HCT116 (cell line): Measurements from ENCODE around the gene RNF114. TPM values are rescaled to one million over a fixed set of nuclear protein-coding genes. Genes with fewer than 3 reads are reported as not detected.

Experiments used
- ATAC-seq: fragments of 200-7000 bp; cut with Tn5 transposase; 2 replicates; pipeline ENCODE4 v1.9.1; 2020; ENCODE audit warnings: mild to moderate bottlenecking, moderate library complexity
- BruUV-seq: library from RNA; stranded (reverse); fragments of 400-500 nt; replicated peaks from 2 replicates; lab custom pipeline; 2021; lab: Mats Ljungman, UMichigan
- CTCF ChIA-PET: fragments of 300-600 bp; sonication (Branson Sonifier 250); formaldehyde crosslinking; loops from one replicate; lab custom pipeline; 2021; ENCODE audit warnings: antibody characterized with exemption; lab: Charles Lee
- POLR2A ChIA-PET: fragments of 300-600, 350-600 bp; sonication (Branson Sonifier 250); formaldehyde crosslinking; loops from one replicate; lab custom pipeline; 2021; ENCODE audit warnings: antibody characterized with exemption; lab: Charles Lee
- RAD21 ChIA-PET, 2 experiments: fragments of 300-600 bp; sonication (Branson Sonifier 250); formaldehyde crosslinking; loops; one replicate each; lab custom pipeline; 2023; ENCODE audit warnings: low total read pairs in 2 of 2; ENCODE audit not compliant: uncharacterized antibody in 2 of 2, unreplicated experiment in 2 of 2, low non-redundant PET in 1 of 2; lab: Charles Lee
- DNase-seq: peaks from one replicate; pipeline ENCODE4 v3.0.0-alpha.2; 2010; ENCODE audit warnings: low read depth, low spot score
- H2AFZ ChIP-seq: fragments of 200-600 bp; shearing (Covaris generic), sonication (generic); 2 replicates; pipeline ENCODE4 v1.6.1; 2017; ENCODE audit warnings: low read depth, mixed run types, mixed read lengths, antibody characterized with exemption, low read length; ENCODE audit not compliant: poor library complexity, severe bottlenecking
- H3K27ac ChIP-seq: 2 replicates; pipeline ENCODE4 v1.5.1; 2012; ENCODE audit warnings: low read depth, low read length
- H3K27me3 ChIP-seq: fragments of 200-600 bp; sonication (generic); 2 replicates; pipeline ENCODE4 v1.6.1; 2016; ENCODE audit warnings: mixed run types, low read length, mixed read lengths; ENCODE audit not compliant: insufficient read depth
- H3K36me3 ChIP-seq, 2 experiments: fragments of 200-500 bp in 1 of 2; fragments of 200-600 bp in 1 of 2; sonication (Bioruptor generic) in 1 of 2; sonication (generic) in 1 of 2; 2 replicates each; pipeline versions ENCODE4 v1.5.1 to v1.6.1; 2014 to 2016; ENCODE audit warnings: low read length in 2 of 2, inconsistent platforms in 1 of 2, mixed read lengths in 1 of 2, mixed run types in 1 of 2; ENCODE audit not compliant: insufficient read depth in 2 of 2, control insufficient read depth in 1 of 2
- H3K4me1 ChIP-seq, 2 experiments: fragments of 200-600 bp in 1 of 2; sonication (generic) in 1 of 2; 2 replicates each; pipeline versions ENCODE4 v1.5.1 to v1.6.1; 2012 to 2017; ENCODE audit warnings: low read length in 2 of 2, inconsistent platforms in 1 of 2, mild to moderate bottlenecking in 1 of 2, mixed read lengths in 1 of 2, mixed run types in 1 of 2, moderate library complexity in 1 of 2; ENCODE audit not compliant: insufficient read depth in 2 of 2, control insufficient read depth in 1 of 2
- H3K4me2 ChIP-seq: fragments of 200-600 bp; sonication (generic); 2 replicates; pipeline ENCODE4 v1.6.1; 2017; ENCODE audit warnings: mixed run types, low read length, mixed read lengths
- H3K4me3 ChIP-seq, 2 experiments: fragments of 200-600 bp in 1 of 2; sonication (generic) in 1 of 2; replicated peaks in 1 of 2; 2 replicates each; pipeline ENCODE4 v1.5.1; 2011 to 2016; ENCODE audit warnings: low read length in 2 of 2, control low read depth in 1 of 2, low read depth in 1 of 2, mild to moderate bottlenecking in 1 of 2, mixed read lengths in 1 of 2, mixed run types in 1 of 2
- H3K79me2 ChIP-seq: fragments of 200-600 bp; sonication (generic); 2 replicates; pipeline ENCODE4 v1.6.1; 2017; ENCODE audit warnings: mild to moderate bottlenecking, mixed run types, low read length, moderate library complexity, mixed read lengths; ENCODE audit not compliant: insufficient read depth
- H3K9ac ChIP-seq: fragments of 200-600 bp; sonication (generic); 2 replicates; pipeline ENCODE4 v1.6.1; 2016; ENCODE audit warnings: low read length, mixed read lengths
- H3K9me2 ChIP-seq: fragments of 200-600 bp; sonication (generic), shearing (Covaris generic); 2 replicates; pipeline ENCODE4 v1.6.1; 2017; ENCODE audit warnings: mixed run types, mild to moderate bottlenecking, moderate library complexity; ENCODE audit not compliant: insufficient read depth
- H3K9me3 ChIP-seq, 2 experiments: fragments of 200-500 bp in 1 of 2; fragments of 200-600 bp in 1 of 2; sonication (Bioruptor generic) in 1 of 2; sonication (generic) in 1 of 2; 2 replicates each; pipeline ENCODE4 v1.6.1; 2014 to 2017; ENCODE audit warnings: low read length in 2 of 2, mixed read lengths in 2 of 2, inconsistent platforms in 1 of 2, low read depth in 1 of 2, mild to moderate bottlenecking in 1 of 2, mixed run types in 1 of 2, moderate library complexity in 1 of 2; ENCODE audit not compliant: control insufficient read depth in 1 of 2, insufficient read depth in 1 of 2
- H4K20me1 ChIP-seq: fragments of 200-600 bp; sonication (generic), shearing (Covaris generic); 2 replicates; pipeline ENCODE4 v1.6.1; 2017; ENCODE audit warnings: mixed run types, mild to moderate bottlenecking, moderate library complexity; ENCODE audit not compliant: insufficient read depth
- ELF1 ChIP-seq: IDR thresholded peaks from 2 replicates; pipeline ENCODE4 v1.6.1; 2012; ENCODE audit warnings: low read depth, borderline replicate concordance
- JUND ChIP-seq: IDR thresholded peaks from 2 replicates; pipeline ENCODE4 v1.6.1; 2012
- RAD21 ChIP-seq: IDR thresholded peaks from 2 replicates; pipeline ENCODE4 v1.6.1; 2012; ENCODE audit warnings: low read depth, mild to moderate bottlenecking
- SIN3A ChIP-seq: IDR thresholded peaks from 2 replicates; pipeline ENCODE4 v1.6.1; 2012; ENCODE audit warnings: low read depth
- TCF7L2 ChIP-seq: IDR thresholded peaks from 2 replicates; pipeline ENCODE4 v1.7.0; 2011; ENCODE audit warnings: borderline replicate concordance, inconsistent platforms; ENCODE audit not compliant: insufficient read depth, insufficient read length; ENCODE audit errors: extremely low read depth
- intact Hi-C: fragments of 100-400 bp; cut with micrococcal nuclease; formaldehyde crosslinking; loops from 2 replicates; pipeline ENCODE4 v1.10.0; 2022
- total RNA-seq: library from RNA; stranded (reverse); gene quantifications from one replicate; pipeline ENCODE4 v1.2.1, GENCODE V29; 2021; ENCODE audit not compliant: unreplicated experiment
- TF ChIP-seq, protein P1 (sequence below): IDR thresholded peaks from 2 replicates; pipeline ENCODE4 v1.6.1; 2011; ENCODE audit warnings: mild to moderate bottlenecking, low read length, moderate library complexity; ENCODE audit not compliant: insufficient replicate concordance; ENCODE audit errors: extremely low read depth
- TF ChIP-seq, protein P2 (sequence below), 3 experiments: fragments of 200-600 bp in 1 of 3; sonication (generic) in 1 of 3; IDR thresholded peaks in 2 of 3; conservative IDR thresholded peaks in 1 of 3; 2 replicates each; pipeline ENCODE4 v1.5.1; 2012 to 2017; ENCODE audit warnings: low read depth in 2 of 3, low read length in 2 of 3, antibody characterized with exemption in 1 of 3, borderline replicate concordance in 1 of 3, control low read depth in 1 of 3, mild to moderate bottlenecking in 1 of 3, mixed read lengths in 1 of 3, mixed run types in 1 of 3, moderate library complexity in 1 of 3; ENCODE audit not compliant: insufficient read depth in 1 of 3
- TF ChIP-seq, protein P3 (sequence below): IDR thresholded peaks from 2 replicates; pipeline ENCODE4 v1.6.1; 2012; ENCODE audit warnings: low read depth

The RNF114 gene
- total RNA-seq, 1 experiment from 2014 or later: 66.8 TPM

DNA sequence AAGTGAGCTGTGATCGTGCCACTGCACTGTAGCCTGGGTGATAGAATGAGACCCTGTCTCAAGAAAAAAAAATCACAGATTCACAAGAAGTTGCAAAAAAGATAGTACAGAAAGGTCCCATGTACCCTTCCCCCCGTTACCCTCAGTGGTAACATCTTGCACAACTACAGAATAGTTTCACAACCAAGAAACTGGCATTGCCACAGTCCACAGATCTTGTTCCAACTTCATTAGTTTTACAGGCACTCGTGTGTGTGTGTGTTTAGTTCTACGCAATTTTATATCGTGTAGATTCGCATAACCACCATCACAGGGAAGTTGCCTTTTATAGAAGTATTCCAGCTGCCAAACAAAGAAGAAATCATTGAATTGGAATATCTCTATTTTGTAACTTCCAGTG is 40.0 kb upstream of the RNF114 start:
- RAD21 ChIA-PET: no interaction called here
- CTCF ChIA-PET: interaction anchor here (1.1 kb wide), 1 partner anchor 8 kb away, joined by 3 read pairs; no protein-coding TSS in a partner anchor
- intact Hi-C loops: no loop called here
- no peaks in the 10 kb centered on the region for H3K79me2 ChIP-seq
- H3K9me3 ChIP-seq: no peaks in the 10 kb centered on the region
- no peak overlapping the region for H3K9ac ChIP-seq
- BruUV-seq: no TSS peak
- no peaks in the 10 kb centered on the region for H4K20me1 ChIP-seq
- POLR2A ChIA-PET: no interaction called here
- no peaks in the 10 kb centered on the region for H3K9me2 ChIP-seq
- DNase-seq (no peak), ATAC-seq (no peak)
- no peak overlapping the region for H3K4me3 ChIP-seq
- no peak overlapping the region for H2AFZ ChIP-seq
- no peak overlapping the region for H3K27ac ChIP-seq
- no peaks in the 10 kb centered on the region for H3K27me3 ChIP-seq
- no peaks in the 10 kb centered on the region for H3K36me3 ChIP-seq
- H3K4me2 ChIP-seq: no peak overlapping the region
- no peaks in the 10 kb centered on the region for H3K4me1 ChIP-seq
- TF ChIP-seq ELF1 (no peak), RAD21 (no peak), TCF7L2 (no peak), SIN3A (no peak), JUND (no peak)
- TF ChIP-seq, protein P1, sequence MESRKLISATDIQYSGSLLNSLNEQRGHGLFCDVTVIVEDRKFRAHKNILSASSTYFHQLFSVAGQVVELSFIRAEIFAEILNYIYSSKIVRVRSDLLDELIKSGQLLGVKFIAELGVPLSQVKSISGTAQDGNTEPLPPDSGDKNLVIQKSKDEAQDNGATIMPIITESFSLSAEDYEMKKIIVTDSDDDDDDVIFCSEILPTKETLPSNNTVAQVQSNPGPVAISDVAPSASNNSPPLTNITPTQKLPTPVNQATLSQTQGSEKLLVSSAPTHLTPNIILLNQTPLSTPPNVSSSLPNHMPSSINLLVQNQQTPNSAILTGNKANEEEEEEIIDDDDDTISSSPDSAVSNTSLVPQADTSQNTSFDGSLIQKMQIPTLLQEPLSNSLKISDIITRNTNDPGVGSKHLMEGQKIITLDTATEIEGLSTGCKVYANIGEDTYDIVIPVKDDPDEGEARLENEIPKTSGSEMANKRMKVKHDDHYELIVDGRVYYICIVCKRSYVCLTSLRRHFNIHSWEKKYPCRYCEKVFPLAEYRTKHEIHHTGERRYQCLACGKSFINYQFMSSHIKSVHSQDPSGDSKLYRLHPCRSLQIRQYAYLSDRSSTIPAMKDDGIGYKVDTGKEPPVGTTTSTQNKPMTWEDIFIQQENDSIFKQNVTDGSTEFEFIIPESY: no peak
- TF ChIP-seq, protein P2, sequence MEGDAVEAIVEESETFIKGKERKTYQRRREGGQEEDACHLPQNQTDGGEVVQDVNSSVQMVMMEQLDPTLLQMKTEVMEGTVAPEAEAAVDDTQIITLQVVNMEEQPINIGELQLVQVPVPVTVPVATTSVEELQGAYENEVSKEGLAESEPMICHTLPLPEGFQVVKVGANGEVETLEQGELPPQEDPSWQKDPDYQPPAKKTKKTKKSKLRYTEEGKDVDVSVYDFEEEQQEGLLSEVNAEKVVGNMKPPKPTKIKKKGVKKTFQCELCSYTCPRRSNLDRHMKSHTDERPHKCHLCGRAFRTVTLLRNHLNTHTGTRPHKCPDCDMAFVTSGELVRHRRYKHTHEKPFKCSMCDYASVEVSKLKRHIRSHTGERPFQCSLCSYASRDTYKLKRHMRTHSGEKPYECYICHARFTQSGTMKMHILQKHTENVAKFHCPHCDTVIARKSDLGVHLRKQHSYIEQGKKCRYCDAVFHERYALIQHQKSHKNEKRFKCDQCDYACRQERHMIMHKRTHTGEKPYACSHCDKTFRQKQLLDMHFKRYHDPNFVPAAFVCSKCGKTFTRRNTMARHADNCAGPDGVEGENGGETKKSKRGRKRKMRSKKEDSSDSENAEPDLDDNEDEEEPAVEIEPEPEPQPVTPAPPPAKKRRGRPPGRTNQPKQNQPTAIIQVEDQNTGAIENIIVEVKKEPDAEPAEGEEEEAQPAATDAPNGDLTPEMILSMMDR (IDR thresholded peaks at IDR 0.05 in 2 of 3, conservative IDR thresholded peaks at IDR 0.05 in 1 of 3; ENCODE audit: borderline replicate concordance in 1 of 3, insufficient read depth in 1 of 3, low read depth in 2 of 3, low read length in 2 of 3): no peak
- TF ChIP-seq, protein P3, sequence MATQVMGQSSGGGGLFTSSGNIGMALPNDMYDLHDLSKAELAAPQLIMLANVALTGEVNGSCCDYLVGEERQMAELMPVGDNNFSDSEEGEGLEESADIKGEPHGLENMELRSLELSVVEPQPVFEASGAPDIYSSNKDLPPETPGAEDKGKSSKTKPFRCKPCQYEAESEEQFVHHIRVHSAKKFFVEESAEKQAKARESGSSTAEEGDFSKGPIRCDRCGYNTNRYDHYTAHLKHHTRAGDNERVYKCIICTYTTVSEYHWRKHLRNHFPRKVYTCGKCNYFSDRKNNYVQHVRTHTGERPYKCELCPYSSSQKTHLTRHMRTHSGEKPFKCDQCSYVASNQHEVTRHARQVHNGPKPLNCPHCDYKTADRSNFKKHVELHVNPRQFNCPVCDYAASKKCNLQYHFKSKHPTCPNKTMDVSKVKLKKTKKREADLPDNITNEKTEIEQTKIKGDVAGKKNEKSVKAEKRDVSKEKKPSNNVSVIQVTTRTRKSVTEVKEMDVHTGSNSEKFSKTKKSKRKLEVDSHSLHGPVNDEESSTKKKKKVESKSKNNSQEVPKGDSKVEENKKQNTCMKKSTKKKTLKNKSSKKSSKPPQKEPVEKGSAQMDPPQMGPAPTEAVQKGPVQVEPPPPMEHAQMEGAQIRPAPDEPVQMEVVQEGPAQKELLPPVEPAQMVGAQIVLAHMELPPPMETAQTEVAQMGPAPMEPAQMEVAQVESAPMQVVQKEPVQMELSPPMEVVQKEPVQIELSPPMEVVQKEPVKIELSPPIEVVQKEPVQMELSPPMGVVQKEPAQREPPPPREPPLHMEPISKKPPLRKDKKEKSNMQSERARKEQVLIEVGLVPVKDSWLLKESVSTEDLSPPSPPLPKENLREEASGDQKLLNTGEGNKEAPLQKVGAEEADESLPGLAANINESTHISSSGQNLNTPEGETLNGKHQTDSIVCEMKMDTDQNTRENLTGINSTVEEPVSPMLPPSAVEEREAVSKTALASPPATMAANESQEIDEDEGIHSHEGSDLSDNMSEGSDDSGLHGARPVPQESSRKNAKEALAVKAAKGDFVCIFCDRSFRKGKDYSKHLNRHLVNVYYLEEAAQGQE: no peak
